IPS DF 6.9 (cell line): ENCODE measurements around the gene CCR5AS.
A peak's percentile ranks its signal among the peaks of the same experiment; 100 is the strongest.

Experiments
- DNase-seq: peaks from one replicate; pipeline ENCODE4 v3.0.0-alpha.2; 2013; ENCODE audit warnings: low read depth, low spot score
- H3K27ac ChIP-seq: one replicate; pipeline ENCODE4 v1.5.1; 2013; ENCODE audit warnings: low read length, control low read depth
- H3K27me3 ChIP-seq: 2 replicates; pipeline ENCODE4 v1.6.1; 2013; ENCODE audit warnings: mild to moderate bottlenecking, low read length; ENCODE audit not compliant: control insufficient read depth, insufficient read depth
- H3K36me3 ChIP-seq: 2 replicates; pipeline ENCODE4 v1.6.1; 2013; ENCODE audit warnings: low read length; ENCODE audit not compliant: control insufficient read depth, insufficient read depth
- H3K4me1 ChIP-seq: 2 replicates; pipeline ENCODE4 v1.6.1; 2013; ENCODE audit warnings: low read length; ENCODE audit not compliant: control insufficient read depth, insufficient read depth
- H3K4me3 ChIP-seq: 2 replicates; pipeline ENCODE4 v1.5.1; 2013; ENCODE audit warnings: mild to moderate bottlenecking, low read length
- H3K9me3 ChIP-seq: 2 replicates; pipeline ENCODE4 v1.6.1; 2013; ENCODE audit warnings: low read length, inconsistent platforms; ENCODE audit not compliant: control insufficient read depth, insufficient read depth
- WGBS: extraction: QIAGEN DNeasy Blood & Tissue Kit; methylation state at CpG from one replicate; pipeline ENCODE4 v1.1.7; 2013; ENCODE audit warnings: mixed read lengths, missing lambda C conversion rate; ENCODE audit not compliant: insufficient read length, insufficient coverage; 5-methylcytosine and 5-hydroxymethylcytosine counted together

The CCR5AS gene

DNA sequence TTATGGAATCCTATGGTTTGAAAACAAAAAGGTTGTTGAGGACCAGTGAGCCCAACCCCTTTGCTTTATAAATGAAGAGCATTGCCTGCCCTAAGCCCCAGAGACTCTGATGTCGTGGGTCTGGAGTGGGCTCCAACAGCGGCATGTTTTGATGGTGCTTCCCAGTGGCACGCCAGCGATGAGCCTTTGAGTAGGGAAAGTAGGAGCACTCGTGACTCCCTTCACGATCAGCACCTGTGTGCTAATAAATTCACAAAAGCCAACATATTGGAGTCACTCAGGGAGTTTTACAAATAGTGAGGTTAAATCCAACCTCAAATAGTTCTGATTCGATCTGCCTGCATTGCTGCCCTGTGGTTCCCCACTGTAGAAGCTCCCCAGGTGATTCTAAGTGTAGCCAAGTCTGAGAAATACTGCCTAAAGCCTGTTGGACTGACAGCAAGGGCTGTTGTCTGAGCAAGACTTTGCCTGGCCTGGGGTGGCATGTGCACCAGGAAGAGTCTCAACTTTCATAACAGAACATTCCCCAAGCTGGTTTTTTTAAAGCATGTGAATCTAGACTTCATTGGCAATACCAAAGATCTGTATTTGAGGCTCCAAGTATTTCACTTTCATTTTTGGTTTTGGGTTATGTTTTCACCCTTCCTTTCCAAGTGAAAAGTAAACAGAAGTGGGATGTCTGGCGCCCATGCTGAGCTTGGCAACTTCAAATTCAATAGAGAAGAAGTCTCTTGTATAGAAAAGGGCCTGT lies 26.2 kb downstream of the CCR5AS start:
- no peaks in the 10 kb centered on the region for H3K36me3 ChIP-seq
- no peak overlapping the region for H3K27ac ChIP-seq
- DNase-seq: no peak
- H3K4me1 ChIP-seq: 0 out of 2 replicates have a peak, but pooled peaks cover 2% of the 10 kb centered on the region
- WGBS: no CpG with 5 or more reads among the region's 8 CpGs
- no peaks in the 10 kb centered on the region for H3K9me3 ChIP-seq
- no peak overlapping the region for H3K4me3 ChIP-seq
- H3K27me3 ChIP-seq: no peaks in the 10 kb centered on the region

DNA sequence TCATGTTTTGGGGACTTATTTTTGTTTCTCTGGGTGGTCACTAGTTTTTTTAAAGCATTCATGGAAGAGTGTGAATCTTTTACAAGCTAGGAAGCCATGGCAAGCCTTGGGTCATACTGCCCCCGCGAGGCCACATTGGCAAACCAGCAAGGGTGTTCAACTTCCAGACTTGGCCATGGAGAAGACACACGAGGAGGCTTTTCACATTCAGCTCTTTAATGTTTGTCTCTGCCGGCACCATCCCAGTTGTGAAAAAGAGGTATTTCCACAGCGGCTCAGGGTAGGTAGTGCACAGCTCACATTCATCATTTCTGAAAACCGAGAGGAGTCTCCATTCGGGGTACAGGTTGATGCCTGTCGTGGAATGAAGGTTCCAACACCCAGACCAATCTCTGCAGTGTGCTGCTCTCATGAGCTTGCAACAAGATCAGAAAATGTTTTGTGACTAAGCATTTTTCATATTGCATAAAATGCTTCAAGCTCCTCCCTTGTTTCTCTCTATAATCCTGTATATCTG lies 28.4 kb downstream of the CCR5AS start:
- Histone ChIP-seq H3K4me3 (no peak overlapping the region), H3K9me3 (no peaks in the 10 kb centered on the region), H3K27me3 (no peaks in the 10 kb centered on the region), H3K27ac (no peak overlapping the region), H3K4me1 (no peaks in the 10 kb centered on the region), H3K36me3 (no peaks in the 10 kb centered on the region)
- WGBS: no CpG with 5 or more reads among the region's 8 CpGs
- peak; percentile 54 for DNase-seq

DNA sequence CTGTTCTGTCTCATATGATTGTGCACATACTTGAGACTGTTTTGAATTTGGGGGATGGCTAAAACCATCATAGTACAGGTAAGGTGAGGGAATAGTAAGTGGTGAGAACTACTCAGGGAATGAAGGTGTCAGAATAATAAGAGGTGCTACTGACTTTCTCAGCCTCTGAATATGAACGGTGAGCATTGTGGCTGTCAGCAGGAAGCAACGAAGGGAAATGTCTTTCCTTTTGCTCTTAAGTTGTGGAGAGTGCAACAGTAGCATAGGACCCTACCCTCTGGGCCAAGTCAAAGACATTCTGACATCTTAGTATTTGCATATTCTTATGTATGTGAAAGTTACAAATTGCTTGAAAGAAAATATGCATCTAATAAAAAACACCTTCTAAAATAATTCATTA lies 31.1 kb downstream of the CCR5AS start:
- Histone ChIP-seq H3K9me3 (no peaks in the 10 kb centered on the region), H3K4me1 (no peaks in the 10 kb centered on the region), H3K27ac (no peak overlapping the region), H3K27me3 (no peaks in the 10 kb centered on the region), H3K36me3 (no peaks in the 10 kb centered on the region), H3K4me3 (no peak overlapping the region)
- whole genome bisulfite sequencing: no CpG with 5 or more reads among the region's 2 CpGs
- no peak for DNase-seq

DNA sequence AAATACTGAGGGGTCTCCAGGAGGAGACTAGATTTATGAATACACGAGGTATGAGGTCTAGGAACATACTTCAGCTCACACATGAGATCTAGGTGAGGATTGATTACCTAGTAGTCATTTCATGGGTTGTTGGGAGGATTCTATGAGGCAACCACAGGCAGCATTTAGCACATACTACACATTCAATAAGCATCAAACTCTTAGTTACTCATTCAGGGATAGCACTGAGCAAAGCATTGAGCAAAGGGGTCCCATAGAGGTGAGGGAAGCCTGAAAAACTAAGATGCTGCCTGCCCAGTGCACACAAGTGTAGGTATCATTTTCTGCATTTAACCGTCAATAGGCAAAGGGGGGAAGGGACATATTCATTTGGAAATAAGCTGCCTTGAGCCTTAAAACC lies 31.6 kb downstream of the CCR5AS start:
- Histone ChIP-seq H3K27me3 (no peaks in the 10 kb centered on the region), H3K4me3 (no peak overlapping the region), H3K9me3 (no peaks in the 10 kb centered on the region), H3K36me3 (no peaks in the 10 kb centered on the region), H3K4me1 (no peaks in the 10 kb centered on the region), H3K27ac (no peak overlapping the region)
- DNase-seq: no peak
- no CpG with 5 or more reads among the region's 2 CpGs for WGBS

DNA sequence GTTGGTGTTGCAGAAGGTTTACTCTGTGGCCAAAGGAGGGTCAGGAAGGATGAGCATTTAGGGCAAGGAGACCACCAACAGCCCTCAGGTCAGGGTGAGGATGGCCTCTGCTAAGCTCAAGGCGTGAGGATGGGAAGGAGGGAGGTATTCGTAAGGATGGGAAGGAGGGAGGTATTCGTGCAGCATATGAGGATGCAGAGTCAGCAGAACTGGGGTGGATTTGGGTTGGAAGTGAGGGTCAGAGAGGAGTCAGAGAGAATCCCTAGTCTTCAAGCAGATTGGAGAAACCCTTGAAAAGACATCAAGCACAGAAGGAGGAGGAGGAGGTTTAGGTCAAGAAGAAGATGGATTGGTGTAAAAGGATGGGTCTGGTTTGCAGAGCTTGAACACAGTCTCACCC lies 32.1 kb downstream of the CCR5AS start:
- Histone ChIP-seq H3K9me3 (no peaks in the 10 kb centered on the region), H3K27me3 (no peaks in the 10 kb centered on the region), H3K27ac (no peak overlapping the region), H3K4me3 (no peak overlapping the region), H3K4me1 (no peaks in the 10 kb centered on the region), H3K36me3 (no peaks in the 10 kb centered on the region)
- WGBS: 100% methylated on average over 3 of the region's 3 CpGs
- DNase-seq: no peak

DNA sequence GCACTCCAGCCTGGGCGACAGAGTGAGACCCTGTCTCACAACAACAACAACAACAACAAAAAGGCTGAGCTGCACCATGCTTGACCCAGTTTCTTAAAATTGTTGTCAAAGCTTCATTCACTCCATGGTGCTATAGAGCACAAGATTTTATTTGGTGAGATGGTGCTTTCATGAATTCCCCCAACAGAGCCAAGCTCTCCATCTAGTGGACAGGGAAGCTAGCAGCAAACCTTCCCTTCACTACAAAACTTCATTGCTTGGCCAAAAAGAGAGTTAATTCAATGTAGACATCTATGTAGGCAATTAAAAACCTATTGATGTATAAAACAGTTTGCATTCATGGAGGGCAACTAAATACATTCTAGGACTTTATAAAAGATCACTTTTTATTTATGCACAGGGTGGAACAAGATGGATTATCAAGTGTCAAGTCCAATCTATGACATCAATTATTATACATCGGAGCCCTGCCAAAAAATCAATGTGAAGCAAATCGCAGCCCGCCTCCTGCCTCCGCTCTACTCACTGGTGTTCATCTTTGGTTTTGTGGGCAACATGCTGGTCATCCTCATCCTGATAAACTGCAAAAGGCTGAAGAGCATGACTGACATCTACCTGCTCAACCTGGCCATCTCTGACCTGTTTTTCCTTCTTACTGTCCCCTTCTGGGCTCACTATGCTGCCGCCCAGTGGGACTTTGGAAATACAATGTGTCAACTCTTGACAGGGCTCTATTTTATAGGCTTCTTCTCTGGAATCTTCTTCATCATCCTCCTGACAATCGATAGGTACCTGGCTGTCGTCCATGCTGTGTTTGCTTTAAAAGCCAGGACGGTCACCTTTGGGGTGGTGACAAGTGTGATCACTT lies 34.1 kb downstream of the CCR5AS start:
- H3K27me3 ChIP-seq: no peaks in the 10 kb centered on the region
- WGBS: no CpG with 5 or more reads among the region's 9 CpGs
- H3K27ac ChIP-seq: no peak overlapping the region
- no peaks in the 10 kb centered on the region for H3K9me3 ChIP-seq
- H3K36me3 ChIP-seq: no peaks in the 10 kb centered on the region
- no peaks in the 10 kb centered on the region for H3K4me1 ChIP-seq
- no peak overlapping the region for H3K4me3 ChIP-seq
- no peak for DNase-seq

DNA sequence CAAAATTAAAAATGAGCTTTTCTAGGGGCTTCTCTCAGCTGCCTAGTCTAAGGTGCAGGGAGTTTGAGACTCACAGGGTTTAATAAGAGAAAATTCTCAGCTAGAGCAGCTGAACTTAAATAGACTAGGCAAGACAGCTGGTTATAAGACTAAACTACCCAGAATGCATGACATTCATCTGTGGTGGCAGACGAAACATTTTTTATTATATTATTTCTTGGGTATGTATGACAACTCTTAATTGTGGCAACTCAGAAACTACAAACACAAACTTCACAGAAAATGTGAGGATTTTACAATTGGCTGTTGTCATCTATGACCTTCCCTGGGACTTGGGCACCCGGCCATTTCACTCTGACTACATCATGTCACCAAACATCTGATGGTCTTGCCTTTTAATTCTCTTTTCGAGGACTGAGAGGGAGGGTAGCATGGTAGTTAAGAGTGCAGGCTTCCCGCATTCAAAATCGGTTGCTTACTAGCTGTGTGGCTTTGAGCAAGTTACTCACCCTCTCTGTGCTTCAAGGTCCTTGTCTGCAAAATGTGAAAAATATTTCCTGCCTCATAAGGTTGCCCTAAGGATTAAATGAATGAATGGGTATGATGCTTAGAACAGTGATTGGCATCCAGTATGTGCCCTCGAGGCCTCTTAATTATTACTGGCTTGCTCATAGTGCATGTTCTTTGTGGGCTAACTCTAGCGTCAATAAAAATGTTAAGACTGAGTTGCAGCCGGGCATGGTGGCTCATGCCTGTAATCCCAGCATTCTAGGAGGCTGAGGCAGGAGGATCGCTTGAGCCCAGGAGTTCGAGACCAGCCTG lies 35.1 kb downstream of the CCR5AS start:
- no peaks in the 10 kb centered on the region for H3K9me3 ChIP-seq
- no CpG with 5 or more reads among the region's 10 CpGs for WGBS
- no peaks in the 10 kb centered on the region for H3K4me1 ChIP-seq
- DNase-seq: no peak
- H3K27me3 ChIP-seq: no peaks in the 10 kb centered on the region
- no peak overlapping the region for H3K27ac ChIP-seq
- H3K36me3 ChIP-seq: no peaks in the 10 kb centered on the region
- no peak overlapping the region for H3K4me3 ChIP-seq

DNA sequence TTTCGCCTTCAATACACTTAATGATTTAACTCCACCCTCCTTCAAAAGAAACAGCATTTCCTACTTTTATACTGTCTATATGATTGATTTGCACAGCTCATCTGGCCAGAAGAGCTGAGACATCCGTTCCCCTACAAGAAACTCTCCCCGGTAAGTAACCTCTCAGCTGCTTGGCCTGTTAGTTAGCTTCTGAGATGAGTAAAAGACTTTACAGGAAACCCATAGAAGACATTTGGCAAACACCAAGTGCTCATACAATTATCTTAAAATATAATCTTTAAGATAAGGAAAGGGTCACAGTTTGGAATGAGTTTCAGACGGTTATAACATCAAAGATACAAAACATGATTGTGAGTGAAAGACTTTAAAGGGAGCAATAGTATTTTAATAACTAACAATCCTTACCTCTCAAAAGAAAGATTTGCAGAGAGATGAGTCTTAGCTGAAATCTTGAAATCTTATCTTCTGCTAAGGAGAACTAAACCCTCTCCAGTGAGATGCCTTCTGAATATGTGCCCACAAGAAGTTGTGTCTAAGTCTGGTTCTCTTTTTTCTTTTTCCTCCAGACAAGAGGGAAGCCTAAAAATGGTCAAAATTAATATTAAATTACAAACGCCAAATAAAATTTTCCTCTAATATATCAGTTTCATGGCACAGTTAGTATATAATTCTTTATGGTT lies 35.9 kb downstream of the CCR5AS start, which contains the start of gene CCR5:
TSS of gene CCR5 (plus strand) at position 108 of the 680 bp plus-strand sequence. CDS start 1,957 bp downstream, outside the sequence.
- Histone ChIP-seq H3K27ac (no peak within 1 kb of the TSS), H3K27me3 (no peaks in the 10 kb centered on the region), H3K4me3 (no peak within 1 kb of the TSS), H3K36me3 (no peaks in the 10 kb centered on the region), H3K9me3 (no peaks in the 10 kb centered on the region), H3K4me1 (no peaks in the 10 kb centered on the region)
- WGBS: no CpG with 5 or more reads among the region's 5 CpGs
- no peak for DNase-seq

DNA sequence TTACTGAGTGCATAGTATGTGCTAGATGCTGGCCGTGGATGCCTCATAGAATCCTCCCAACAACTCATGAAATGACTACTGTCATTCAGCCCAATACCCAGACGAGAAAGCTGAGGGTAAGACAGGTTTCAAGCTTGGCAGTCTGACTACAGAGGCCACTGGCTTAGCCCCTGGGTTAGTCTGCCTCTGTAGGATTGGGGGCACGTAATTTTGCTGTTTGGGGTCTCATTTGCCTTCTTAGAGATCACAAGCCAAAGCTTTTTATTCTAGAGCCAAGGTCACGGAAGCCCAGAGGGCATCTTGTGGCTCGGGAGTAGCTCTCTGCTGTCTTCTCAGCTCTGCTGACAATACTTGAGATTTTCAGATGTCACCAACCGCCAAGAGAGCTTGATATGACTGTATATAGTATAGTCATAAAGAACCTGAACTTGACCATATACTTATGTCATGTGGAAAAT lies 37.2 kb downstream of the CCR5AS start:
- no CpG with 5 or more reads among the region's 6 CpGs for WGBS
- no peak overlapping the region for H3K27ac ChIP-seq
- no peaks in the 10 kb centered on the region for H3K27me3 ChIP-seq
- H3K36me3 ChIP-seq: no peaks in the 10 kb centered on the region
- no peak overlapping the region for H3K4me3 ChIP-seq
- no peak for DNase-seq
- no peaks in the 10 kb centered on the region for H3K9me3 ChIP-seq
- no peaks in the 10 kb centered on the region for H3K4me1 ChIP-seq
